GM12892 (cell line): ENCODE measurements around the gene LARP4B.
"Not testable (repeated sequence)": the region's sequence is repeated elsewhere in the genome, so short reads cannot be mapped to it uniquely, and the experiment has no call there.

Experiments used
- DNase-seq: peaks from one replicate; pipeline ENCODE4 v3.0.0; 2011; ENCODE audit not compliant: insufficient read length
- FAIRE-seq: peaks from 2 replicates; lab custom pipeline; 2011; peaks lifted over from hg19 to GRCh38; lab: Jason Lieb, UNC
- POLR2A ChIP-seq: IDR thresholded peaks from 2 replicates; pipeline ENCODE4 v1.6.1; 2011; ENCODE audit warnings: low read depth, low read length, control low read depth
- POLR2AphosphoS5 ChIP-seq: IDR thresholded peaks from 2 replicates; pipeline ENCODE4 v1.6.1; 2011; ENCODE audit warnings: low read depth, low read length, control low read depth
- TAF1 ChIP-seq: IDR thresholded peaks from 2 replicates; pipeline ENCODE4 v1.6.1; 2011; ENCODE audit warnings: low read depth, mild to moderate bottlenecking, control low read depth, low read length, borderline replicate concordance

The LARP4B gene

GRCh38 chr10:774223-774622, 157.3 kb downstream of the LARP4B start:
- no peak for TF ChIP-seq POLR2AphosphoS5
- no peak for FAIRE-seq

GRCh38 chr10:773562-774161, 157.8 kb downstream of the LARP4B start:
- DNase-seq (no peak), FAIRE-seq (no peak)
- TF ChIP-seq TAF1 (no peak), POLR2A (no peak), POLR2AphosphoS5 (no peak)

More at GRCh38 chr10:774223-774622, 157.3 kb downstream of the LARP4B start:
- no peak for DNase-seq

- no peak for DNase-seq
- TF ChIP-seq TAF1 (no peak), POLR2AphosphoS5 (no peak), POLR2A (no peak)
- FAIRE-seq, result no peak
Measured at GRCh38 chr10:772227-772637, 159.3 kb downstream of the LARP4B start.

GRCh38 chr10:771647-772046, 159.9 kb downstream of the LARP4B start:
- no peak for DNase-seq
- no peak for FAIRE-seq
- TF ChIP-seq TAF1 (no peak), POLR2AphosphoS5 (no peak)

- DNase-seq (no peak), FAIRE-seq (no peak)
- TF ChIP-seq POLR2A (no peak), POLR2AphosphoS5 (no peak), TAF1 (no peak)
Measured at GRCh38 chr10:770975-771374, 160.5 kb downstream of the LARP4B start.

GRCh38 chr10:770048-770712, 161.3 kb downstream of the LARP4B start:
- FAIRE-seq, result not testable (repeated sequence)

GRCh38 chr10:767794-768193, 163.7 kb downstream of the LARP4B start:
- TF ChIP-seq TAF1 (no peak), POLR2A (no peak), POLR2AphosphoS5 (no peak)
- FAIRE-seq (no peak), DNase-seq (no peak)

More at GRCh38 chr10:770048-770712, 161.3 kb downstream of the LARP4B start:
- not testable (repeated sequence) for DNase-seq

- TF ChIP-seq TAF1 (no peak), POLR2AphosphoS5 (no peak), POLR2A (no peak)
- FAIRE-seq (no peak), DNase-seq (no peak)
Measured at GRCh38 chr10:767211-767610, 164.3 kb downstream of the LARP4B start.

GRCh38 chr10:761376-761775, 170.1 kb downstream of the LARP4B start:
- no peak for FAIRE-seq

GRCh38 chr10:760622-761021, 170.9 kb downstream of the LARP4B start:
- TF ChIP-seq TAF1 (no peak), POLR2AphosphoS5 (no peak), POLR2A (no peak)
- DNase-seq, result no peak
- no peak for FAIRE-seq

More at GRCh38 chr10:761376-761775, 170.1 kb downstream of the LARP4B start:
- TF ChIP-seq POLR2A (no peak), TAF1 (no peak), POLR2AphosphoS5 (no peak)
- no peak for DNase-seq

- DNase-seq, result no peak
- no peak for FAIRE-seq
- TF ChIP-seq POLR2AphosphoS5, result no peak
- TF ChIP-seq POLR2A, result no peak
- TF ChIP-seq TAF1, result no peak
Measured at GRCh38 chr10:759898-760477, 171.5 kb downstream of the LARP4B start.
